ENCODE results near the gene JCHAIN.

JCHAIN gene

GRCh38 chr4:70711599-70711998, 45.3 kb upstream of the JCHAIN start:
- Histone ChIP-seq H3K9me3 (ENCODE audit: insufficient read depth, low read length) (no peaks in the 10 kb centered on the region), H3K4me3 (ENCODE audit: insufficient read length, low read depth) (no peak overlapping the region)
- no peak for TF ChIP-seq ZNF274 (IDR thresholded peaks at IDR 0.05; ENCODE audit: low read depth, low read length)
- no peak for TF ChIP-seq SUZ12 (IDR thresholded peaks at IDR 0.05; ENCODE audit: extremely low read depth, insufficient read depth, insufficient read length)
- TF ChIP-seq YY1 (IDR thresholded peaks at IDR 0.05; ENCODE audit: insufficient read depth, insufficient read length): no peak

DNA sequence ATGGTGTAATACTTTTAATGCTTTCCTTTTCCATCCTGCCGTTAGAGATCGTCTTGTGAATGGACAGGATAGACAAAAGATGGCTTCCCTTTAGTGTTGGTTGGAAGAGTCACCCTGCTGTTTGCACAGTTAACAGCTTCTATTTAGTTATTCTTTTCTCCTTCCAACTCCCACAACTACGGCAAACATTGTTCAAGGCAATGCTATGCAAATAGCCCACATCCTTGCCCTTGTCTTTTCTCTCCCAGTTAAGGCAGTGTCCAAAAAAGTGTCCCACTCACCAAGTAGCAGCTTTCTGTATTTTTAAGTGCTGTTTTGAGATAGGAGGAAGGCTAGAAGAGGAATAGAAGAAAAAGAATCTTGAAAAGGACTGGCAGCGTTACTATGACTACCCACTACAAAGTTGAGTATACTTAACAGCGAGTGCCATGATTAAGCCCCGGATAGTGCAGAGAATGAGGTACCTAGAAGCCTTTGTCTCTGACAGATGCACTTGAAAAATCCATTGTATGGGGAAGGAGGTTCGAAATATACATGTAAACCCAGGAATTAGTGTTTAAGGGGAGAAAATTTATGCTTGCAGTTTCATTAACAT, 43.4 kb upstream of the JCHAIN start:
- DNase-seq (ENCODE audit: low read depth, low spot score): no peak
- Histone ChIP-seq H3K4me1 (ENCODE audit: insufficient read depth, insufficient read length) (no peaks in the 10 kb centered on the region), H3K9me3 (ENCODE audit: insufficient read depth, low read length) (no peaks in the 10 kb centered on the region)

More at GRCh38 chr4:70711599-70711998, 45.3 kb upstream of the JCHAIN start:
- DNase-seq (ENCODE audit: low read depth, low spot score): no peak
- H3K36me3 ChIP-seq (ENCODE audit: insufficient read depth, insufficient read length, low read length): no peaks in the 10 kb centered on the region
- no peaks in the 10 kb centered on the region for H3K27me3 ChIP-seq (ENCODE audit: insufficient read depth, insufficient read length)
- H3K9ac ChIP-seq (ENCODE audit: insufficient read length, low read depth): no peak overlapping the region
- no peaks in the 10 kb centered on the region for H3K4me1 ChIP-seq (ENCODE audit: insufficient read depth, insufficient read length)

GRCh38 chr4:70706516-70706915, 40.2 kb upstream of the JCHAIN start:
- TF ChIP-seq SUZ12 (IDR thresholded peaks at IDR 0.05; ENCODE audit: extremely low read depth, insufficient read depth, insufficient read length) (no peak), ZNF274 (IDR thresholded peaks at IDR 0.05; ENCODE audit: low read depth, low read length) (no peak), YY1 (IDR thresholded peaks at IDR 0.05; ENCODE audit: insufficient read depth, insufficient read length) (no peak)
- Histone ChIP-seq H3K27me3 (ENCODE audit: insufficient read depth, insufficient read length) (peaks cover 2% of the 10 kb centered on the region), H3K9ac (ENCODE audit: insufficient read length, low read depth) (peak overlapping the region; percentile 46), H3K36me3 (ENCODE audit: insufficient read depth, insufficient read length, low read length) (no peaks in the 10 kb centered on the region), H3K9me3 (ENCODE audit: insufficient read depth, low read length) (no peaks in the 10 kb centered on the region), H3K4me1 (ENCODE audit: insufficient read depth, insufficient read length) (no peaks in the 10 kb centered on the region), H3K4me3 (ENCODE audit: insufficient read length, low read depth) (peak overlapping the region; percentile 57)
- no peak for DNase-seq (ENCODE audit: low read depth, low spot score)

More for the DNA sequence above, 43.4 kb upstream of the JCHAIN start:
- peaks cover 2% of the 10 kb centered on the region for H3K27me3 ChIP-seq (ENCODE audit: insufficient read depth, insufficient read length)
- H3K9ac ChIP-seq (ENCODE audit: insufficient read length, low read depth): no peak overlapping the region
- H3K4me3 ChIP-seq (ENCODE audit: insufficient read length, low read depth): no peak overlapping the region
- H3K36me3 ChIP-seq (ENCODE audit: insufficient read depth, insufficient read length, low read length): no peaks in the 10 kb centered on the region
- TF ChIP-seq ZNF274 (IDR thresholded peaks at IDR 0.05; ENCODE audit: low read depth, low read length): no peak
- no peak for TF ChIP-seq SUZ12 (IDR thresholded peaks at IDR 0.05; ENCODE audit: extremely low read depth, insufficient read depth, insufficient read length)
- no peak for TF ChIP-seq YY1 (IDR thresholded peaks at IDR 0.05; ENCODE audit: insufficient read depth, insufficient read length)

- Histone ChIP-seq H3K27me3 (ENCODE audit: insufficient read depth, insufficient read length) (peaks cover 2% of the 10 kb centered on the region), H3K36me3 (ENCODE audit: insufficient read depth, insufficient read length, low read length) (no peaks in the 10 kb centered on the region), H3K4me3 (ENCODE audit: insufficient read length, low read depth) (peak overlapping the region; percentile 57), H3K9ac (ENCODE audit: insufficient read length, low read depth) (peak overlapping the region; percentile 76), H3K9me3 (ENCODE audit: insufficient read depth, low read length) (no peaks in the 10 kb centered on the region), H3K4me1 (ENCODE audit: insufficient read depth, insufficient read length) (no peaks in the 10 kb centered on the region)
- DNase-seq (ENCODE audit: low read depth, low spot score): no peak
- no peak for TF ChIP-seq YY1 (IDR thresholded peaks at IDR 0.05; ENCODE audit: insufficient read depth, insufficient read length)
- TF ChIP-seq SUZ12 (IDR thresholded peaks at IDR 0.05; ENCODE audit: extremely low read depth, insufficient read depth, insufficient read length): no peak
Observed at GRCh38 chr4:70706044-70706461, 39.7 kb upstream of the JCHAIN start.

- Histone ChIP-seq H3K4me3 (ENCODE audit: insufficient read length, low read depth) (peak overlapping the region; percentile 57), H3K9me3 (ENCODE audit: insufficient read depth, low read length) (no peaks in the 10 kb centered on the region), H3K36me3 (ENCODE audit: insufficient read depth, insufficient read length, low read length) (no peaks in the 10 kb centered on the region), H3K27me3 (ENCODE audit: insufficient read depth, insufficient read length) (peaks cover 2% of the 10 kb centered on the region), H3K9ac (ENCODE audit: insufficient read length, low read depth) (peak overlapping the region; percentile 76), H3K4me1 (ENCODE audit: insufficient read depth, insufficient read length) (no peaks in the 10 kb centered on the region)
- TF ChIP-seq SUZ12 (IDR thresholded peaks at IDR 0.05; ENCODE audit: extremely low read depth, insufficient read depth, insufficient read length) (no peak), YY1 (IDR thresholded peaks at IDR 0.05; ENCODE audit: insufficient read depth, insufficient read length) (no peak), ZNF274 (IDR thresholded peaks at IDR 0.05; ENCODE audit: low read depth, low read length) (no peak)
- DNase-seq (ENCODE audit: low read depth, low spot score): no peak
Observed at GRCh38 chr4:70705183-70706043, 39.1 kb upstream of the JCHAIN start.

- H3K27me3 ChIP-seq (ENCODE audit: insufficient read depth, insufficient read length): peaks cover 2% of the 10 kb centered on the region
- no peak for TF ChIP-seq SUZ12 (IDR thresholded peaks at IDR 0.05; ENCODE audit: extremely low read depth, insufficient read depth, insufficient read length)
- no peak for TF ChIP-seq ZNF274 (IDR thresholded peaks at IDR 0.05; ENCODE audit: low read depth, low read length)
- TF ChIP-seq YY1 (IDR thresholded peaks at IDR 0.05; ENCODE audit: insufficient read depth, insufficient read length): no peak
- no peaks in the 10 kb centered on the region for H3K9me3 ChIP-seq (ENCODE audit: insufficient read depth, low read length)
- peak overlapping the region; percentile 76 for H3K9ac ChIP-seq (ENCODE audit: insufficient read length, low read depth)
- H3K36me3 ChIP-seq (ENCODE audit: insufficient read depth, insufficient read length, low read length): no peaks in the 10 kb centered on the region
- no peaks in the 10 kb centered on the region for H3K4me1 ChIP-seq (ENCODE audit: insufficient read depth, insufficient read length)
- H3K4me3 ChIP-seq (ENCODE audit: insufficient read length, low read depth): peak overlapping the region; percentile 57
- DNase-seq (ENCODE audit: low read depth, low spot score): no peak
Observed at GRCh38 chr4:70704931-70705182, 38.5 kb upstream of the JCHAIN start.

DNA sequence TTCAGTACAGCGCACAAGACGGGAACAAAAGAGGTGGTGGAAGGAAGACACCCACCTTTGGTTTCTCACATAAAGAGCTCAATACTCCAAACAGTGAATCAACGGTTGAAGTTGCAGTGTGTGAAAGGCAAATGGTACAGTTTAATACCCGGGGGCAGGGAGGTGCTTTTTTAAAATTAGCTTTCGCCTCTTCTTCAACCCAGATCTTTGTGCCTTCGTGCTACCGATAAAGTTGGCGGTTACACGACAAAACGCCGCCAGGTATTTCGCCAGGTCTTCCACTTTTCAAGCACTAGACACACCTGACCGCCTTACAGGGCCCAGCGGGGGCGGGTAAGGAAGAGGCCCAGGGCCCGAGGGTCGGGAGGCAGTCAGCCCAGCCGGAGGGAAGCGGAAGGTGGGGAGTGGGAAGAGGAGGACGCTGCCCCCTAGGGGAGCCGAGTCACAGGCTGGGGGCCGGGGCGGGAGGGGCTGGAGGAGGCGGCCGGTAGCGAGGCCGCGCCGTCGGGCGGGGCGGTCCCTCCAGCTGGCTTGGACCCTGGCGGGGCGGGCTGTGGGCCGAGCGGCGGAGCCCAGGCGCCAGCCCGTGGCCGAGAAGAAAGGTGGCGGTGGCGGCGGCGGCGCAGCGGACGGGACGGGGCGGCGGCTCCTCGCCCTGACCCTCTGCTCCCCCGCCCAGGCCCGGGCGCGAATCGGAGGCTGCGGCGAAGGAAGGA, 38.1 kb upstream of the JCHAIN start:
- H3K27me3 ChIP-seq (ENCODE audit: insufficient read depth, insufficient read length): peaks cover 2% of the 10 kb centered on the region
- H3K4me3 ChIP-seq (ENCODE audit: insufficient read length, low read depth): peak overlapping the region; percentile 60
- TF ChIP-seq YY1 (IDR thresholded peaks at IDR 0.05; ENCODE audit: insufficient read depth, insufficient read length) (no peak), SUZ12 (IDR thresholded peaks at IDR 0.05; ENCODE audit: extremely low read depth, insufficient read depth, insufficient read length) (no peak)
- H3K9me3 ChIP-seq (ENCODE audit: insufficient read depth, low read length): no peaks in the 10 kb centered on the region
- H3K36me3 ChIP-seq (ENCODE audit: insufficient read depth, insufficient read length, low read length): no peaks in the 10 kb centered on the region
- H3K4me1 ChIP-seq (ENCODE audit: insufficient read depth, insufficient read length): no peaks in the 10 kb centered on the region
- peak; percentile 63 for DNase-seq (ENCODE audit: low read depth, low spot score)
- H3K9ac ChIP-seq (ENCODE audit: insufficient read length, low read depth): peak overlapping the region; percentile 76
